Measurements from ENCODE around the gene ARVCF. TPM values are rescaled to one million over a fixed set of nuclear protein-coding genes. Genes with fewer than 3 reads are reported as not detected.

Gene ARVCF
- total and polyA plus RNA-seq, 2 of the 8 experiments (the other 6 are each of a cell fraction or from before 2014, with no cell fraction given), result 31.0 to 43.2 TPM

GRCh38 chr22:19969141-19969928, 47.3 kb downstream of the ARVCF start (continued):
- TF ChIP-seq POLR2A (IDR thresholded peaks at IDR 0.05; ENCODE audit: control extremely low read depth in 1 of 2, low read depth in 2 of 2, low read length in 2 of 2) (no peak), CHD7 (IDR thresholded peaks at IDR 0.05; ENCODE audit: insufficient replicate concordance, low read length) (no peak), SP4 (IDR thresholded peaks at IDR 0.05; ENCODE audit: low read length) (no peak), RBBP5 (IDR thresholded peaks at IDR 0.05; ENCODE audit: borderline replicate concordance, low read depth, low read length) (no peak), CBX5 (IDR thresholded peaks at IDR 0.05; ENCODE audit: low read depth, low read length) (no peak), TEAD4 (IDR thresholded peaks at IDR 0.05; ENCODE audit: low read depth, low read length) (no peak), RNF2 (IDR thresholded peaks at IDR 0.05; ENCODE audit: borderline replicate concordance, low read depth, low read length, missing control alignments, poor library complexity, severe bottlenecking) (no peak), SP1 (IDR thresholded peaks at IDR 0.05; ENCODE audit: low read depth, low read length) (no peak), KDM4A (IDR thresholded peaks at IDR 0.05; ENCODE audit: low read depth, low read length, severe bottlenecking) (no peak), RAD21 (IDR thresholded peaks at IDR 0.05 in 1 of 2, conservative IDR thresholded peaks at IDR 0.05 in 1 of 2; ENCODE audit: low read depth in 2 of 2, low read length in 2 of 2) (no peak)
